SH-SY5Y (cell line): ENCODE measurements around the gene KCNIP4.

Source experiments
- GATA2 ChIP-seq: IDR thresholded peaks from 2 replicates; pipeline ENCODE4 v1.6.1; 2011; ENCODE audit warnings: mild to moderate bottlenecking, low read depth, low read length
- GATA3 ChIP-seq: IDR thresholded peaks from 2 replicates; pipeline ENCODE4 v1.6.1; 2011; ENCODE audit warnings: low read depth, mild to moderate bottlenecking, low read length, moderate library complexity

KCNIP4 gene

DNA sequence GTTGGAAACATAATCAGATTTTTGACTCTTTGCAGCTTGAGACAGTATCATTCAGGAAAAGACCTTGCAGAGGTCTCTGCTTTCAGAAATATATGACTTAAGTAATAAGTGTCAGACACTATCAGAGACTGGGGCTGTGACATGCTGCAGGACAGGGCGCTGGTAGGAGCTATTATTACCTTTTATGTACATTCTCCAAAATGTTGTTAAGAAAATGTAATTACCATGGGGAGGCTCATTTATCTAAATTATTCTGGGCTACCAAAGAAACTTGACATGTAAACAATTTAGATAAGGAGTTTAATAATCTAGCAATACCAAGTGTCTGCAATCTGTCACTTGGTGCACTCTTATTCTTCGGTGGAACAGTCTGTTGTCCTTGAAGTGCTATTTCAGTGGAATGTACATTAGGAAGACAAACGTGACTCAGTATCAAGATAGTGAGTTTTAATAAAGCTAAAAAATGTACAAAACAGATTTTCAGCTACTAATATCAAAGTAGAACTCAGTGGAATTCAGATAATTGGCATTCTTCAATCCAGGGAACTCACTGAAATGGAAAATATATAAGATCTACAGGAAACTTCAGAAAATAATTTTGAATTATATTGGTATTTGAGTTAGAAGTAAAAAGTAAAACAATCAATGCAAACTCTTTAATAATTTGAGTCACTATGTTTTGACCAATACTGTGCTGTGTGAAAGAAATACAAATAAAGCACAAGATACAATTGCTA, 214.5 kb downstream of the KCNIP4 start:
- TF ChIP-seq GATA2 (peak; percentile 2; the same call in 1 of the 2 replicates), GATA3 (peak; percentile 48; the same call in 1 of the 2 replicates)

DNA sequence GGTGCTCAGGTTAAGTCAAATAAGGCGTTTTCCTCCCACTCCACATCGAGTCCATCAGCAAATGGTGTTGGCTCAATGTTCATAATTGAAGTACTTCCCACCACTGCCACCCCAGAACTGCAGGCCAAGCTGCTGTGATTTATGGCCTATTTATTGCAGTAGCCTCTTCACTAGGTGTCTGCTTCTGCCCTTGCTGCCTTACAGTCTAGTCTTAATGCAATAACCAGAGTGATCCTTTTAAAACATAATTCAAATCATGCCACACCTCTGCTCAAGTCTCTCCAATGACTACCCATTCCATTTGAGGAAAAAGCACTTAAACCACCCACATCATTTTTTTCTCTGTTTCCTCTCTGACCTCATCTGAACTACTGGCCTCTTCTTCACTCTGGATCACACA, 220.3 kb downstream of the KCNIP4 start:
- TF ChIP-seq GATA3 (no peak), GATA2 (no peak)

DNA sequence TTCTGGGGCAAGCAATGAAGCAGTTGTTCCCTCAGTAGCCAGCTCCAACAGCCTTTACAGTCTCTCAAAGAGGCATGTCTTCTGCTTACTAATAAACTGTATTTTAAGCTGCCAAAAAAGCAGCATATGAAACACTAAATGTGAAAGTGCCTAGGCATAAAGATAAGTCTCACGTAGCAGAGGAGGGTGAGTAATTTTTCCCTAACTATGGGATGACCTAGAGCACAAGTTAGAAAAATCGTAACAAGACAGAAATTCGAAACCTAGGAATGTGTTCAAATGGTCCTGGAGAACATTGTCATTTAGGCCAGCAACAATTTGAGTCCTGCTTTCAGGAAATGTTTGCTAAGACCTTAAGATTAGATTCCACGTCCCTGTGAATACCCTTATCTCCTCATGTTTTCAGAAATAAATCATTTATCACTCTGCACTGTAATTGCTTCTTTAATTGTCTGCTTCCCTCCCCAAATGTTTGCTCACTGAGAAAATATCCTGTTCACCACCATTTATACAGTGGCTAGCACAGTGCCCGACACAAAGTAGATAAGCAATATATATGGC, 222.2 kb downstream of the KCNIP4 start:
- TF ChIP-seq GATA3 (no peak), GATA2 (no peak)

DNA sequence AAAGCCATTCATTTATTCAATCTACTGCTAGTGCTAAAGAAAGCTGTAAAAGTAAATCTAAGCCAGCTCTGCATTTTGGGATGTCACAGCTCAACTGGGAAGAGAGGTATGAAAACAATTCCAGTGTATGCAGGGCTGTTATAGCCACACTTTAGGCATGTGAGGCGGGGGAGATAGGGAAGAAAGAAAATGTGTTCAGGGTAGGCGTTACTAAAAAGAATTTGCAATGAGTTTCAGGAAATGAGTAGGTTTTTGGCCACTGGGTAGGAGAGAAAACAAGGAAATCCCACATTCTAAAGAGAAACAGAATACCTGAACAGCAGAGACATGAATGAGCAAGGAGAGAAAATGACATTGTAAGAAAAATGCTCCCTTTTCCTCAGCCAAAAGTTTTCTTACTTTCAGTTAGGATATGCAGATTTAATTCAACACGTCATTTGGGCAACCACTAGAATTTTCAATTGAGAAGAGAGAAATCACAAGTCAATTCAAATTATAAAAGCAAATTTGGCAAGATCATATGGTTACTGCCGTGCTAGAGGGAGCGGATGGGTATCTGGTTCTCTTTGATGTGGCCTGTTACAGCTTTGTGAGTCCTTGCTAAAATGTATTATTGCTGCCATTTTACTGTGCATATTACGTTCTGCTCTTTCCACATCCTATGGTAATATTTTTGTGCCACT, 226.3 kb downstream of the KCNIP4 start:
- TF ChIP-seq GATA2 (no peak), GATA3 (no peak)

DNA sequence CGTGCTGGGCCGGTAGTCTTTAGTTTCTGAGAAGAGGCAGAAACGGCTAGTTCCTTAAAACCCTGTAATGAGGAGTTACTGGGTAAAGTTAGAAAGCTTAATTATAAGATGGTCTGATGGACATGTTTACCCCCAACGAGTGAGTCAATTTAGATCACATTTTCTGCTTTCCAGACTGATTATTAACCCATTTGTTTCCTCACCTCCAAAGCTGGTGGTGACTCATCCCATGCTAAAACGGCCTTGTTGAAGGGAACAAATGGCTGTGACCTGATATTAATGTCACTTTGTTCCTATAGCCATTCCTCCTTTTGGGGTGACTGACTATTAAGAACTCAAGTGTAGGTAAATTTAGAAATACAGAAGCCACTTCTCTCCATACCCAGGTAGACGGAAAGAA, 232.0 kb downstream of the KCNIP4 start:
- no peak for TF ChIP-seq GATA2
- no peak for TF ChIP-seq GATA3

DNA sequence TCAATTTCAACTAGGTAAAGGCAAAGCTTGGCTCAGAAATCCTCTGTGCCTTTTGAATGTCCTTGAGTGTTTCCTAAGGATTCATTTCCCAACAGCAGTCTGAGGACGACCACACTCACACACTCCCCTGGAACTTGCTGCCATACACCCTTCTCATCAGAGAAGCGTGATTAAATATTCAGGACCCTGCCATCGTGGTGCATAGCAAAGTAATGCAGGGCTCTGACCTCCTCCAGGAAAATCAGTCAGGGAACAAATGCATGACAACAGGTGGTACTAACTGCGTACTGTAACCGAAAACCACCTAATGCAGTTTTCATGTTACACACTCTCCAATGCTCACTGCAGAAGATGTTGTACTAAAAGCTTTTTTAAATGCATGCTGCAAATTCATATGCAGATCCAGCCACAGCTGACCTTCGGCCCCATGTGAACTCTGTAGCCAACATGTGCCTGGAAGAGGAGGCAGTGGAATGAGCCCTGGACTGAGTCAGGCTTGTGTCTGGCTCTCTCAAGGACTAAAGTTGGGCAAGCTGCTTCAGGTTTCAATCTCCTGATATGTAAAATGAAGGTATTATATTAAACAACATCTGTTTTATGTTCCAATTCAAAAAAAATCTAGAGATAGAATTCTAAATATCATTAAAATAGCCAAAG, 238.3 kb downstream of the KCNIP4 start:
- TF ChIP-seq GATA3 (no peak), GATA2 (no peak)

DNA sequence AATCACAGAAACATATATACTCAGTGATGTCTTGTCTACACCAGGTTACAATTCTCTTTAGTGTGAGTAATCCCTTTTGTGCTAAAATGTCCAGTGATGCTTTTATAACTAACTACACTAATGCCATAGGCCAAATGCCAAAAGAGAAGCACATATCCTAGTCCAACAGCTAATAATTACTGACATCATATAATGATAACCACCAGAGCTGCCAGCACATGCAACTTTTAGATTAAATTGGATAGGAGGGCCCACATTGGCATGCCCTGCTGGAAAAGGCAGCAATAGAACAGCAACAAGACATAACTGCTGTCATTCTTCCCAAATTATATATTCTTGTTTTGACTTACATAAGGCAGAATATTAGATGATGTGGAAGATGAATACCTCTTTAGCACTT, 238.8 kb downstream of the KCNIP4 start:
- TF ChIP-seq GATA3 = no peak
- TF ChIP-seq GATA2 = no peak

DNA sequence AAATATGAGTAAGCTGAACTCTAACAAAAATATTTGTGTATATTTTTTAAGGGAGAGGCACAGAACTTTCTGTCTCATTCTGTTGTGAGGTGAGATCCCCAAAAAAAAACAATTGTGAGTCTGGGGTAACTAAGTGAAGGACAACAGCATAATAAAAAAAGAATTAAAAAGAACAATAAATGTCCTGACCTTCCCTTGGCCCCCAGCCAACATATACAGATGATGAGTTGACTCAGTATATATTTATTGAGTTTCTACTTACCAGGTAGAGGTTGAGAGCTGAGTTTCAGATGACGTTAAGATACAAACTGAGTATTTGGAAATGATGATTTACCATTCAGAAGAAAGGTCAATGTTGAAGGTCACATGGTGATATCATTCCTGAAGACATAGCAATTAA, 239.5 kb downstream of the KCNIP4 start:
- TF ChIP-seq GATA3 (no peak), GATA2 (no peak)

DNA sequence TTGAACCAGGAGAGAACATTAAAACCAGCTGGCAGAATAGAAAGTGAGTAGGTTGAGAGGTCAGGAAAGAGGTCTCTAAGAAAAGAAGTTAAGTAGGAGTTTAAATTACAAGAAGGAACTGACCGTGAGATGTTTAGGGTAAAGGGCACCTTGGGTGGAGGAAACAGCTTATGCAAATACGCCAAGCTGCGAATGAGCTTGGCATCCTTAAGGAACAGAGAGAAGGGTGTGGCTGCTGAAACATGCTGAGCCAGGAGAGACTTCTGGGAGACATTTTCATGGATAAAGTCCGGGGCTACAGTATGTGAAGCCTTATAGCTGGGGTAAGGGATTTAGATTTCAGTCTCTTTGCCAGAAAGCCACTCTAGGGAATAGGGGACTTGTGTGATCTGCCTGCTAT, 249.1 kb downstream of the KCNIP4 start:
- TF ChIP-seq GATA2 (no peak), GATA3 (no peak)

DNA sequence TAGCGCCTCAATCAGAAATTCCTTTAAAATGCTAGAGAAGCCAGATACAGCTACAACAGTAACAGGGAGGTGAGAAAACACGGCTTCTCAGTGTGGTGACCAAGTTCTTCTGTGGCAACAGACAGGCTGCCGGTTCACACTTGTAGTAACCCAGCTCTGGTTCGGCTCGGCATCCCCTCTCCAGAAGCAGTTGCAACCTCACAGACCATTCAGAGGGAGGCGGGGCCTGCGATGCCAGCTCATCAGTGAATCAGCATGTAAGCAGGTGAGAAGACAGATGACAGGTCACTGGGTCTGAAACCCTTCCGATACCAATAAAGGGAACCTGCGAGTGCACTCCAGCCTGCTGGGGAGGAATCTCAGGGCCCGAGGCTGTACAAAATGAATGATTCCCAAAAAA, 251.0 kb downstream of the KCNIP4 start:
- TF ChIP-seq GATA3 (no peak), GATA2 (no peak)

DNA sequence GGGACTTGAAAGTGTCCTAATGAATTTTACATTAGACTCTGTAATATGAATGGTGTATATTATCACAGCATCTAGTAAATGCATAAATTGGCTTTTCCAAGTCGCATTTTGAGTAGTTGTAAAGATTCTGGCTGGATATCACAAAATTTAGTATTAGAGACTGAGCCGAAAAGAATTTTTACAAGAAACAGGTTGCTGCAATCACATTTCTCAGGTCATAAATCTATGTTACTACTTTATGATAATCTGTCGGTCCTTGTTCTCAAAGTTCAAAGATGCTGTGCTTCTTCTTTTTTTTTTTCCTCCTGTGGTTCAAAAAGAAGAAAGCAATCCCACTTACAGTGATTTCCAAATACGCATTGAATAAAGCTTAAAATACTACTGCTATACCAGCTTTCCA, 253.4 kb downstream of the KCNIP4 start:
- TF ChIP-seq GATA3 (no peak), GATA2 (no peak)

DNA sequence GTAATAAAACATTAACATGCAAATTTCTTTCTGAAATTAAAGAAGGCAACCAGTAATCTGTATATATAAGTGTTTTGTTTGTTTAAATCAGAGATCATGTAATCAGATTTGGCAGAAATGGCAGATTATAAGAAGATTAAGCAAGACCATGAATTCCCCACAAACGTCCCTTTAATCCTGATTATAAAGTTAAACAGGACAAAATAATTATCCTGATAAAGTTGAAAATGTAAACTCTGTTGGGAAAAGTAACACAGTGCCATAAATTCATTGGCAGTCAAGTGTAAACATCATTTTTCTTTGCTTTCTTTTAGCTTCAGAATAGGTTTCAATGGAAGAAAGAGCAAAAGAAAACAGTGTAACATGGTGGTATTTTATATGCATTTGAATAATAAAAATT, 256.3 kb downstream of the KCNIP4 start:
- TF ChIP-seq GATA3 (no peak), GATA2 (no peak)

DNA sequence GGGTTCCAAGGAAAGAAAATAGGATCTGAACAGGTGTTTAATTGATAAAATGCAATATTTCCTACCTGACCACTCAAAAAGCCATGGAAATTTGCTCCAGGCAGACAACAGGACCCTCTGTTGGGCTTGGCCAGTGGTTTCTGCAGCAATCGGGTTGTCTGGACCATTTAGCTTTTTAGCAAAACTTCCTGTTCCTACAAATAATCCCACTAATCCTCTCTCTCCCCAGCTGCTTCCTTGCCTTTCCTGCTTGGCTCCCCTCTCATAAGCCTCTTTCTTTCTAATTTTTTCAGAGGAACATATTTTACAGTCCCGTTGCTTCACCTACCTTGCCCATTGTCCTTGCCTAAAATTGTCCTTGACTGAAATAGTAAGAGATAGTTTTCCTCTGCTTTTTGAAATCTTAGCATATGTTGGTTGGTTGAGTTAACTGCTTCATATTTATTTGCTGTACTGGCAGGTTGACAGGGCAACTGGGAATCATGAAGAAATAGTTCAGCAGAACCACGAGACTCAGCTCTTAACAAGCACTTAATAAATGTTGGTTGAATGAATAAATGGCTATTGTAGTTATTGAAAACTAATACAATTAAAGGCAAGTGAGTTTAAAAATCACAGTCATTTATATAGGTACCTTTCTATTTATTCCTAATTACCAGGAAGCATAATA, 259.8 kb downstream of the KCNIP4 start:
- TF ChIP-seq GATA3 (no peak), GATA2 (no peak)

DNA sequence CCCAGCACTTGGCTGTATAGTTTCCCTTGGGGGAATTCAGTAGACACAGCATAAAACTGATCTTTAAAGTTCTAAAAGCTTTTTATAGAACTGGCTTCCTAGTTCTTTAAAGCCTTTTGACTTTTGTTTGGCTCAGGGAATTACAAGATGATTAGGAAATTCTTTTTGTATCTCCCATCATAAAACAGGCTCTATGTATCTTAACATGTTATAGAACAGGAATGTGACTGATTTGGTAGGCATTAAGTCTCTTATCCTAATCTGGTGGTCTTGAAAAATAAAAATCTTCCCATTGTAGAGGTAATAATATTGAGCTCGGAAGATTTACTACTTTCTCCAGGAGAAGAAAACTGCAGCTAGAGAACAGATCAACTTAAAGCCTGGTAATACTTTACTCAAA, 262.7 kb downstream of the KCNIP4 start:
- TF ChIP-seq GATA2 = no peak
- no peak for TF ChIP-seq GATA3

DNA sequence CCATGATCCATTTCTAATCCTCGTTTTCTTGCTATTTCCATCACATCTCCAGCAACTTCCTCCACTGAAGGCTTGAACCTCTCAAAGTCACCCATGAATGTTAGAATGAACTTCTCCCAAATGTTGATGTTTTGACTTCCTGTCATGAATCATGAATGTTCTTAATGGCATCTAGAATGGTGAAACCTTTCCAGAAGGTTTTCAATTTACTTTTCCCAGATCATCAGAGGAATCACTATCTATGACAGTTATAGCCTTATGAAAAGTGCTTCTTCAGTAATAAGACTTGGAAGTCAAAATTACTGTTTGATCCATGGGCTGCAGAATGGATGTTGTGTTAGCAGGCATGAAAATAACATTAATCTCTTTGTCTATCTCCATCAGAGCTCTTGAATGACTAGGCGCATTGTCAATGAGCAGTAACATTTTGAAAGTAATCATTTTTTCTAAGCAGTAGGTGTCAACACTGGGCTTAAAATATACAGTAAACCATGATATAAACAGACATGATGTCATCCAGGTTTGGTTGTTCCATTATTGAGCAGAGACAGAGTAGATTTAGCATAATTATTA, 268.2 kb downstream of the KCNIP4 start:
- TF ChIP-seq GATA3 = no peak
- TF ChIP-seq GATA2 = no peak
